Suprapubic skin (tissue), 3 donors: ENCODE results near the gene KCNK13.

Experiments
- CTCF ChIP-seq, 2 donors: fragments of 200-600 bp in 1 of 2; fragments of 450-650 bp in 1 of 2; sonication (generic) in 1 of 2; IDR thresholded peaks; one replicate each; pipeline ENCODE4 v1.5.1; 2016 to 2019; ENCODE audit warnings: antibody characterized with exemption in 2 of 2, mild to moderate bottlenecking in 1 of 2, moderate library complexity in 1 of 2
- POLR2A ChIP-seq, 2 donors: fragments of 450-650 bp; IDR thresholded peaks; one replicate each; pipeline ENCODE4 v1.6.1; 2017; ENCODE audit warnings: antibody characterized with exemption in 2 of 2, mild to moderate bottlenecking in 2 of 2, moderate library complexity in 2 of 2

DNA sequence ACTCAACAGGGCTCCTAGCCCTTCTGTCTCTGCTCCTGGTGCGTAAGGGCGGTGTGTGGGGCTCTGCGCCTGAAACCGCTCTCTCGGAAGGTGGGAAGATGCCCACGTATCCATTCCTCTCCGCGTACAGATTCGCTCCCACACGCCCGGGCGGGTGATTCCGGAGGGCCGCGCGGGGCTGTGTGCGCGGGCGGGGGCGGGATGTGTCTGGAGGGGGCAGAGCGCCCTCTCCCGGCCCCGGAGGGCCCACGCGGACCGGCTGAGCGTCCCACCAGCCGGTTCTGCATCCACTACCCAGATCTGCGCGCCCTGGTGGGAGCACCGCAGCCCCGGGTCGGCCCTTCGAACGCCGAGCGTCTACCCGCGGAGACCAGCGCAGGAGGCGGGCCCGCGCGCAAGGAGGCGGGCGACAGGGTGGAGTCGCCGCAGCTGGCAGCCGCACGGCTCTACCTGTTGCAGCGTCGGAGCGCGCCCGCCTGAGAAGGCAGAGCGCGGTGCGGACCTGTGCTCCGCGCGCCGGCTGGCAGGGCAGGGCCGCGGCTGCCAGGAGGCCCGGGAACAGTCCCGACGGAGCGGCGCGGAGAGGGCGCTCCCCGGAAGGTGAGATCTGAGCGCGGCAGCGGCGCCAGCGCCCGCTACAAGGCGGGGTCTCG lies 1.4 kb upstream of the KCNK13 start:
- no peak for TF ChIP-seq POLR2A (IDR thresholded peaks at IDR 0.05)
- peak in 1 of 2 donors; percentile 32 for TF ChIP-seq CTCF (IDR thresholded peaks at IDR 0.05)
